Kidney epithelial cell (primary cell): ENCODE results near the gene LRRFIP1. TPM values are rescaled to one million over a fixed set of nuclear protein-coding genes. Genes with fewer than 3 reads are reported as not detected.

ENCODE experiments used
- DNase-seq: peaks from one replicate; pipeline ENCODE4 v3.0.0-alpha.2; 2010; ENCODE audit warnings: low read depth
- H3K27me3 ChIP-seq: 2 replicates; pipeline ENCODE4 v1.6.0; 2011; ENCODE audit warnings: low read length; ENCODE audit not compliant: control insufficient read depth, insufficient read depth
- H3K36me3 ChIP-seq: 2 replicates; pipeline ENCODE4 v1.5.1; 2011; ENCODE audit warnings: low read length; ENCODE audit not compliant: control insufficient read depth, insufficient read depth
- H3K4me3 ChIP-seq: 2 replicates; pipeline ENCODE4 v1.5.1; 2011; ENCODE audit warnings: low read depth, mild to moderate bottlenecking, control low read depth, low read length
- CTCF ChIP-seq: IDR thresholded peaks from 2 replicates; pipeline ENCODE4 v1.5.1; 2011; ENCODE audit warnings: mild to moderate bottlenecking, moderate library complexity, low read length, control low read depth, inconsistent platforms; ENCODE audit not compliant: insufficient read depth, poor library complexity, severe bottlenecking
- total RNA-seq: library from RNA; depleted of rRNA; stranded (reverse); fragments of >200 nt; gene quantifications from 2 replicates; pipeline ENCODE4 v1.2.3, GENCODE V29; 2015

LRRFIP1 gene
- total RNA-seq, 1 donor from 2014 or later, result 97.5 TPM

GRCh38 chr2:237616373-237616733 is 11.0 kb upstream of the LRRFIP1 start:
- no peak for DNase-seq
- Histone ChIP-seq H3K27me3 (no peaks in the 10 kb centered on the region), H3K36me3 (no peaks in the 10 kb centered on the region), H3K4me3 (no peak overlapping the region)
- no peak for TF ChIP-seq CTCF

GRCh38 chr2:237616734-237617586 is 10.4 kb upstream of the LRRFIP1 start:
- no peak for TF ChIP-seq CTCF
- no peaks in the 10 kb centered on the region for H3K27me3 ChIP-seq
- no peak for DNase-seq
- H3K4me3 ChIP-seq, result no peak overlapping the region
- no peaks in the 10 kb centered on the region for H3K36me3 ChIP-seq

GRCh38 chr2:237617587-237617982 is 9.8 kb upstream of the LRRFIP1 start:
- Histone ChIP-seq H3K4me3 (no peak overlapping the region), H3K27me3 (no peaks in the 10 kb centered on the region), H3K36me3 (no peaks in the 10 kb centered on the region)
- no peak for DNase-seq
- TF ChIP-seq CTCF, result no peak

GRCh38 chr2:237618449-237618848 is 8.9 kb upstream of the LRRFIP1 start:
- TF ChIP-seq CTCF, result no peak
- Histone ChIP-seq H3K36me3 (no peaks in the 10 kb centered on the region), H3K27me3 (no peaks in the 10 kb centered on the region), H3K4me3 (no peak overlapping the region)
- DNase-seq, result no peak

GRCh38 chr2:237623428-237624403 is 3.7 kb upstream of the LRRFIP1 start:
- no peaks in the 10 kb centered on the region for H3K36me3 ChIP-seq

More at GRCh38 chr2:237623428-237624403, 3.7 kb upstream of the LRRFIP1 start:
- TF ChIP-seq CTCF, result no peak
- DNase-seq, result no peak
- no peak overlapping the region for H3K4me3 ChIP-seq
- H3K27me3 ChIP-seq, result peaks cover 3% of the 10 kb centered on the region
